Chondrocyte (in vitro differentiated cells): ENCODE measurements around the gene KLK12. TPM values are rescaled to one million over a fixed set of nuclear protein-coding genes. Genes with fewer than 3 reads are reported as not detected.

ENCODE experiments used
- DNase-seq: peaks from one replicate; pipeline ENCODE4 v3.0.0; 2021; ENCODE audit warnings: mixed read lengths, low spot score
- H3K27ac Mint-ChIP-seq: one replicate; pipeline ENCODE4 v1.8.0; 2021; ENCODE audit warnings: mild to moderate bottlenecking, moderate library complexity, mixed read lengths; ENCODE audit not compliant: unreplicated experiment
- H3K27me3 Mint-ChIP-seq: 2 replicates; pipeline ENCODE4 v1.8.0; 2021; ENCODE audit warnings: low read depth, mixed read lengths
- H3K36me3 Mint-ChIP-seq: 2 replicates; pipeline ENCODE4 v1.8.0; 2021; ENCODE audit warnings: low read depth, mixed read lengths
- H3K4me1 Mint-ChIP-seq: 2 replicates; pipeline ENCODE4 v1.8.0; 2021; ENCODE audit warnings: low read depth, mild to moderate bottlenecking, mixed read lengths
- H3K4me3 Mint-ChIP-seq: one replicate; pipeline ENCODE4 v1.8.0; 2021; ENCODE audit warnings: mild to moderate bottlenecking, moderate library complexity, mixed read lengths; ENCODE audit not compliant: unreplicated experiment
- H3K9me3 Mint-ChIP-seq: 2 replicates; pipeline ENCODE4 v1.8.0; 2021; ENCODE audit warnings: low read depth, mixed read lengths
- CTCF ChIP-seq: fragments of 200-600 bp; sonication (generic); IDR thresholded peaks from 2 replicates; pipeline ENCODE4 v1.5.0; 2021; ENCODE audit warnings: antibody characterized with exemption, mild to moderate bottlenecking, moderate library complexity
- total RNA-seq: library from RNA; stranded (reverse); gene quantifications from 3 replicates; pipeline ENCODE4 v1.2.1, GENCODE V29; 2021

KLK12 gene
- total RNA-seq, 1 donor from 2014 or later, result not detected

GRCh38 chr19:50983625-50984292 is 51.0 kb downstream of the KLK12 start, which contains the start of gene KLK7:
KLK7 (minus strand) TSS chr19:50983917; CDS start chr19:50982399, 1,518 bp downstream.
- no peak for DNase-seq
- Mint-ChIP-seq H3K36me3 (no peaks in the 10 kb centered on the region), H3K4me1 (no peaks in the 10 kb centered on the region), H3K27ac (no peak within 1 kb of the TSS), H3K4me3 (no peak within 1 kb of the TSS), H3K9me3 (peaks cover 9% of the 10 kb centered on the region), H3K27me3 (peaks cover 8% of the 10 kb centered on the region)
- no peak for TF ChIP-seq CTCF

GRCh38 chr19:50982186-50982585 is 52.6 kb downstream of the KLK12 start:
- no peak for TF ChIP-seq CTCF
- no peak overlapping the region for H3K4me3 Mint-ChIP-seq
- peaks cover 10% of the 10 kb centered on the region for H3K9me3 Mint-ChIP-seq
- H3K27ac Mint-ChIP-seq, result no peak overlapping the region
- H3K27me3 Mint-ChIP-seq, result peaks cover 10% of the 10 kb centered on the region
- DNase-seq, result no peak
- H3K4me1 Mint-ChIP-seq, result no peaks in the 10 kb centered on the region
- no peaks in the 10 kb centered on the region for H3K36me3 Mint-ChIP-seq

GRCh38 chr19:50981587-50982146 is 53.1 kb downstream of the KLK12 start:
- H3K4me1 Mint-ChIP-seq, result no peaks in the 10 kb centered on the region
- peaks cover 12% of the 10 kb centered on the region for H3K9me3 Mint-ChIP-seq
- no peaks in the 10 kb centered on the region for H3K36me3 Mint-ChIP-seq
- DNase-seq, result no peak
- no peak overlapping the region for H3K27ac Mint-ChIP-seq
- no peak overlapping the region for H3K4me3 Mint-ChIP-seq
- H3K27me3 Mint-ChIP-seq, result peaks cover 10% of the 10 kb centered on the region
- no peak for TF ChIP-seq CTCF

- no peaks in the 10 kb centered on the region for H3K4me1 Mint-ChIP-seq
- no peak overlapping the region for H3K27ac Mint-ChIP-seq
- H3K4me3 Mint-ChIP-seq, result no peak overlapping the region
- no peak for TF ChIP-seq CTCF
- H3K27me3 Mint-ChIP-seq, result peaks cover 10% of the 10 kb centered on the region
- no peak for DNase-seq
- no peaks in the 10 kb centered on the region for H3K36me3 Mint-ChIP-seq
- H3K9me3 Mint-ChIP-seq, result peaks cover 6% of the 10 kb centered on the region
Measured at GRCh38 chr19:50980208-50980607, 54.6 kb downstream of the KLK12 start.

- H3K36me3 Mint-ChIP-seq, result no peaks in the 10 kb centered on the region
- H3K9me3 Mint-ChIP-seq, result peaks cover 3% of the 10 kb centered on the region
- no peak overlapping the region for H3K27ac Mint-ChIP-seq
- DNase-seq, result no peak
- peaks cover 10% of the 10 kb centered on the region for H3K27me3 Mint-ChIP-seq
- H3K4me1 Mint-ChIP-seq, result no peaks in the 10 kb centered on the region
- H3K4me3 Mint-ChIP-seq, result no peak overlapping the region
- TF ChIP-seq CTCF, result no peak
Measured at GRCh38 chr19:50979758-50980157, 55.0 kb downstream of the KLK12 start.

Other genes starting within 250 kb of the KLK12 start
- gene ACP4, start 244.6 kb downstream of the KLK12 start, total RNA-seq, result not detected in 3 replicates
- gene KLK1, start 211.2 kb downstream of the KLK12 start, total RNA-seq, result not detected in 3 replicates
- not detected in 3 replicates for gene KLK15, start 201.4 kb downstream of the KLK12 start, total RNA-seq
- not detected in 3 replicates for gene KLK3, start 180.1 kb downstream of the KLK12 start, total RNA-seq
- gene KLK2, start 161.6 kb downstream of the KLK12 start, total RNA-seq, result not detected in 3 replicates
- gene KLK4, start 123.6 kb downstream of the KLK12 start, total RNA-seq, result not detected in 3 replicates
- gene KLK5, start 82.0 kb downstream of the KLK12 start, total RNA-seq, result 0.38 to 0.42 TPM in 2 of 3 replicates, not detected in the other
- gene KLK6, start 65.4 kb downstream of the KLK12 start, total RNA-seq, result not detected in 3 replicates
- not detected in 3 replicates for gene KLK7, start 51.1 kb downstream of the KLK12 start, total RNA-seq
- not detected in 3 replicates for gene KLK8, start 33.4 kb downstream of the KLK12 start, total RNA-seq
- not detected in 3 replicates for gene KLK10, start 15.3 kb downstream of the KLK12 start, total RNA-seq
- gene KLK11, start 8.4 kb downstream of the KLK12 start, total RNA-seq, result not detected in 3 replicates
- not detected in 3 replicates for gene KLK13, start 30.1 kb upstream of the KLK12 start, total RNA-seq
- gene KLK14, start 47.9 kb upstream of the KLK12 start, total RNA-seq, result not detected in 3 replicates
- gene CTU1, start 73.4 kb upstream of the KLK12 start, total RNA-seq, result 5.2 to 6.1 TPM (median 5.2 TPM) in 3 replicates
- not detected in 3 replicates for gene SIGLEC9, start 89.9 kb upstream of the KLK12 start, total RNA-seq
- not detected in 3 replicates for gene SIGLEC7, start 107.3 kb upstream of the KLK12 start, total RNA-seq
- not detected in 3 replicates for gene CD33, start 190.1 kb upstream of the KLK12 start, total RNA-seq
- not detected in 3 replicates for gene SIGLECL1, start 216.1 kb upstream of the KLK12 start, total RNA-seq